Stimulated activated naive CD8-positive, alpha-beta T cell treated with anti-CD3 and anti-CD28 coated beads, Interleukin-15, amount 100 ng/mL, for 72 hours (primary cell): Measurements from ENCODE around the gene TNPO3.
"Not testable (repeated sequence)": the region's sequence is repeated elsewhere in the genome, so short reads cannot be mapped to it uniquely, and the experiment has no call there.

Experiments
- ATAC-seq: fragments of 150-1000 bp; cut with Tn5 transposase; 2 replicates; pipeline ENCODE4 v1.10.0; 2021; ENCODE audit warnings: mild to moderate bottlenecking, moderate library complexity
- DNase-seq, 2 donors: peaks; one replicate each; pipeline ENCODE4 v3.0.0; 2021 to 2022
- H3K27ac Mint-ChIP-seq, 2 donors: one replicate each; pipeline ENCODE4 v1.8.0; 2022; ENCODE audit warnings: mild to moderate bottlenecking in 2 of 2, mixed read lengths in 2 of 2, moderate library complexity in 2 of 2
- H3K27me3 Mint-ChIP-seq: one replicate; pipeline ENCODE4 v1.8.0; 2022; ENCODE audit warnings: mixed read lengths
- H3K4me1 Mint-ChIP-seq: one replicate; pipeline ENCODE4 v1.8.0; 2022; ENCODE audit warnings: mild to moderate bottlenecking, mixed read lengths
- H3K4me3 Mint-ChIP-seq, 2 donors: one replicate each; pipeline ENCODE4 v1.8.0; 2022; ENCODE audit warnings: mild to moderate bottlenecking in 2 of 2, mixed read lengths in 2 of 2, moderate library complexity in 1 of 2
- H3K9me3 Mint-ChIP-seq, 2 donors: one replicate each; pipeline ENCODE4 v1.8.0; 2022; ENCODE audit warnings: mixed read lengths in 2 of 2

The TNPO3 gene

DNA sequence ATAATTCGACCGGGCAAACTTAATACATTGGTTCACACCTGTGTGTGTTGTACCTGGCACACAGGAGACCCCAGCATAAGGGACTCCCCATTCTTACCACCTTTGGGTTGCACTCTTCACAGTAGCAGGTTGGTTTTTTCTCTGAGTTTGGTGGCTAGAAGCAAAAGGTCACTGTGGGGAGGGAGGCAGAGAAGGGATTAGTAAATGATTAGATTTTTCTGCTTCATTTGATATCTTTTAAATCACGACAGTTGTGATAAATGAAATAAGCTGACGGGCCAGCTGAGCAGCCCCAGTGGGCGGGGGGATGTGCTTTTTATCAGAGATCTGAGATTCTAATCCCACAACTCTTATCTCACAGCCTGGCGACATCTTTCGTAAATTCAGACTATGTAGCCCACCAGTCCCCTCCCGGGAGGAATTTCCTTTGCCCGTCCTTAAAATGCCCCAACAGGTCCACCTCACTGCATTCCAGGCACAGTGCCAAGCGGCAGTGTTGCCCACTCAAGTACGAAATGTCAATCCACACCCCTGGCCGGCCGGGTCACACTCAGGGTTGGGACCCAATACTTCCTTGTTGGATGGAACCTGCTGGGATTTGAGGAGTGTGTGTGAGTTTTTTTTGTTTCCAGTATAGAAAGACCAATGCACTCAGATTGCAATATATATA is 133.9 kb downstream of the TNPO3 start:
- Mint-ChIP-seq H3K27me3 (peaks cover 68% of the 10 kb centered on the region), H3K9me3 (no peaks in the 10 kb centered on the region), H3K27ac (no peak overlapping the region), H3K4me3 (no peak overlapping the region), H3K4me1 (no peaks in the 10 kb centered on the region)
- DNase-seq (no peak), ATAC-seq (no peak)

DNA sequence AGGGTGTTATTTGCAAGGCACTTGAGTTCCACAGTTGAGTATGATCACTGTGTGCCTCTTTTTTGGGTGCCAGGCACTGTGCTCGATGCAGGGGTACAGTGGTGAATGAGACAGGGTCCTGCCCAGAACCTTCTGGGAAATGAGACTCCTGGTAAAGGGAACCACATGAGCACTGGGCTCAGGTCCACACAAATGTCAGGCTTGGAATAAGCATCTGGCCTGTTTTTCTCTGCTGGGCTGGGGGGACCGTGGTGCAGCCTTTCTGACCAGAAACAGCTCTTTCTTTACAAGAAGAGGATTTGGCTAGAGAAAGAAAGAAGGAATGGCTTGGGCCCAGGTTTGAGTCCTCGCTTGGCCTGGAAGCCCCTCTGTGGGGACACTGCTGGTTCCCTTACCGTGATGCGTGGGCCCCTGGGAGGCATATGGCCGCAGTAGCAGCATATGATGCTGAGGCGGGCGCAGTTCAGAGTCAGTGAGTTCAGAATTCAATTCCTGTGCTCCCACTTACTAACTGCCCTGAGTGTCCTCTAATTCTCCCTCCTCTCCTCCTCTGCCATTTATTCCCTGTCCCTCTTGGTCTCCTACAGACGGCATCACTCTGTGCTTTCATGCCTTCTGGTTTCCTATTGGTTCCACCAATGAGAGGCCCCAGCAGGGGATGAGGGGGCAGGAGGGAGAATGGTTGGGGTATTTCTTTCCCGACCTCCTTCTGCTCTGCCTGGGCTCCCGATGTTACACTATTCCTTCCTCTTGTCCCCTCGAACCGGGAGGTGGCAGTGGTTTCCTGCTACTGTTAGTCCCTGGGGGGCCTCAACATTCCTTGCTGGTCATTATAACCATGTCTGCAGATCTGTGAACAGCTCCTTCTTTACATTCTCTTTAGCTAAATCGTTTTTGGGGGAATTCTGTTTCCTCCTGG is 134.8 kb downstream of the TNPO3 start:
- no peaks in the 10 kb centered on the region for H3K9me3 Mint-ChIP-seq
- no peak for ATAC-seq
- no peak overlapping the region for H3K27ac Mint-ChIP-seq
- H3K4me3 Mint-ChIP-seq, result no peak overlapping the region
- peaks cover 77% of the 10 kb centered on the region for H3K27me3 Mint-ChIP-seq
- peak in 1 of 2 donors; percentile 5 for DNase-seq
- H3K4me1 Mint-ChIP-seq, result peaks cover 6% of the 10 kb centered on the region

DNA sequence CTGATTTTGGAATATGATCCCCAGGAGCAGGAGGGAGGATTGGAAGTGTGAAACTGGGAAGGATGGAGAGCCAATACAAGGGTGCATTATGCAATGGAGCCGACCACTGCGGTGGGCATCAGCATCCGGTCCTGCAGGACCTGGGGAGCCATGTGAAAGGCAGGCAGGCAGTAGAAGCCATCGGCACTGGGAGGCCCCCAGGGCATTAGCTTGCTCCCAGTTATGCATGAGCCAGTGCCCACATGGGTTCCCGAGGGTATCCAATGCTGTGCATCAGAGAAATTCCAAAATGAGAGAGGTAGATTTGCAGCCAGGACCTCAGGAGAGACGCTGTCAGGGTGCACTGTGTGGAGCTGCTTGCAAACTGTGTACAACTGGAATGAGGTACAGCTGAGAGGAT is 135.7 kb downstream of the TNPO3 start:
- Mint-ChIP-seq H3K27ac (no peak overlapping the region), H3K27me3 (peaks cover 78% of the 10 kb centered on the region), H3K9me3 (no peaks in the 10 kb centered on the region), H3K4me3 (no peak overlapping the region), H3K4me1 (peaks cover 12% of the 10 kb centered on the region)
- peak in 1 of 2 donors; percentile 1 for DNase-seq
- no peak for ATAC-seq

DNA sequence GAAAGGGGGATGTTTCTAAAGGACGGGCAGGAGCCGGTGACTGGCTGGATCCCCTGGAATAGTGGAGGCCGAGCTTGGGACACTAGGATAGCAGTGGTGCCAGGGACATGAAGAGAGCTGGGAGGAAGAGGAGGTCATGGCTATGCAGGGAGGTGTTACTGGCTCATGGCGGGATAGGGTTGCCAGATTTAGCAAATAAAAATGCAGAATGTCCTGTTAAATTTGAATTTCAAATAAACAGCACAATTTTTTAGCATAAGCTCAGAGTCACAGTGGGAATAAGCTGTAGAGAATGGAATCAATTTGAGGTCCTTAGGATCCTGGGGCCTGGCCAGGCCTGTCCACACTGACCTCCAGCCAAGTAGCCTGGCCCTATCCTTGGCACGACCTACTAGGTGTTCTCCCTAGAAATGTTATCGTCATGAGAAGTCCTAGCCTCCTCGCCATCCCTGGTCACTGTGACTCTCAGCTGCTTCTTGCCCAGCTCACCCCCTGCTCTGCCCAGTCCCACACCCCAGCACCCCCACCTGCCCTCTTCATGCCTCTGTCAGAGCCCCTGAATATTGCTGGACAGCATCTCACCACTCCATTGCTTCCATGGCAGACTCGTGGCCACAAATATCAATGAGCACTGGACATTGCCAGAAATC is 136.8 kb downstream of the TNPO3 start:
- Mint-ChIP-seq H3K4me3 (no peak overlapping the region), H3K27ac (no peak overlapping the region), H3K27me3 (peaks cover 78% of the 10 kb centered on the region), H3K9me3 (no peaks in the 10 kb centered on the region), H3K4me1 (peaks cover 16% of the 10 kb centered on the region)
- ATAC-seq, result no peak
- DNase-seq, result no peak

DNA sequence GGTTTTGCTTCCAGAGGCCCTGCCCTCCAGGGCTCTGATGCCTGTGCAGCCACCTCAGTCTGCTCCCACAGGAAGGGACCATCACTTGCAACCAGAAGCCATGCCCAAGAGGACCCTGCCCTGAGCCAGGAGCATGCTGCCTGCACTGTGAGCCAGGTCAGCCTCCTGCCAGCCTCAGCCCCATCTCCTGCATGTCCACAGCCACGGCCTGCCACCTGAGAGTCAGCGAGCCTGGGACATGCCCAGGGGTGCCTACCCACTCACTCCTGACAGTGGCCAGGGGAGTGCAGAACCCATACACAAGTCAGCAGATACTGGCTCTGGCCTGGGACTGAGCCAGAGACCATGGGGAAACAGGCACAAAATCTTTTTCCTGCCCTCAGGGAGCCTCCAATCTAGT is 137.8 kb downstream of the TNPO3 start:
- Mint-ChIP-seq H3K27me3 (peaks cover 82% of the 10 kb centered on the region), H3K4me3 (no peak overlapping the region)

DNA sequence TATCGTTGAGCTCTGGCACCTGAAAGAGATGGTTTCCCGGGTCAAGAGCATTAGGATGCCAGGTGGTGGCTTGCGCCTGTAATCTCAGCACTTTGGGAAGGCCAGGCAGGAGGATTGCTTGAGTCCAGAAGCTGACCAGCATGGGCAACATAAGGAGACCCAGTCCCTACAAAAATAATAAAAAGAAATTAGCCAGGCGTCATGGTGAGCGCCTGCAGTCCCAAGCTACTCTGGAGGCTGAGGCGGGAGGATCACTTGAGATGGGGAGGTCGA is 138.3 kb downstream of the TNPO3 start:
- H3K4me1 Mint-ChIP-seq, result peaks cover 16% of the 10 kb centered on the region
- no peak overlapping the region for H3K27ac Mint-ChIP-seq
- H3K4me3 Mint-ChIP-seq, result no peak overlapping the region
- no peaks in the 10 kb centered on the region for H3K9me3 Mint-ChIP-seq
- H3K27me3 Mint-ChIP-seq, result peaks cover 87% of the 10 kb centered on the region
- DNase-seq (no peak), ATAC-seq (no peak)

More for the DNA sequence above, 137.8 kb downstream of the TNPO3 start:
- Mint-ChIP-seq H3K4me1 (peaks cover 16% of the 10 kb centered on the region), H3K9me3 (no peaks in the 10 kb centered on the region), H3K27ac (peak overlapping the region in 1 of 2 donors; percentile 66)
- no peak for ATAC-seq
- DNase-seq, result no peak

DNA sequence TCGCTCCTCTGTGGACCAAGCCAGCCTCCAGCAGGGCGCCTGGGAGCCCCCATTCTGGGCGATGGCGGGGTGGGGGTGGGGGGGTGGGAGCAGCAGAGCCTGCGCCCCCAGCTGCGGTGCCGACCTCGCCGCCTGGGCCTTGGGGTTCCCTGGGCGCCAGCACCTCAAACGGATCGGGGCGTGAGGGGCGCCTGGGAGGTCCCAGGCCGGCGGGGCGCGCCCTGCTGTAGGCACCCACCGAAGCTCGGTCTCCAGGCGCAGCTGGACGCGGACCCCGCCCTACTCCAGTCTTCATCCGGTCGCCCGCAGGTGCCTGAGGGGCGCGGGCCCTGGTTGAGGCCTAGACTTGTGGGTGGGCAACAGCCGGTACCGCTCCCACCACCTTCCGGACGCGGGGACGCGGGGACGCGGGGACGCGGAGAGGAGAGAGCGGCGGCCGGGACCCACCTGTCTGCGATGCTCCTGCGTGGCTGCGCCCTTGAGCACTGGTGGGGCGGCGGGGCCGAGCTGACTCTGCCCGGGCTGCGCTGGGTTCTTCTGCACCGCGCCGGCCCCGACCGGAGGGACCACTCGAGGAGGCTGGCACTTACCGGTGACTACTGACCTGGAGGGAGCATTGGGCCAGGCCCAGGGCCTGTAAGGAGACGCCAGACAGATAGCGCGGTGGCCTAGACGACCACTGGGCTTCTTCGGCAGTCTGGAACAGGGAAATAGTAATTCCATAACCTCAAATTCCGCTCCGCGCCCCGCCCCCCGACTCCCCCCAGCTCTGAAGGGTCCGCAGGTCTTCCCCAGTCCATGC is 138.9 kb downstream of the TNPO3 start:
- H3K27ac Mint-ChIP-seq, result no peak overlapping the region
- H3K9me3 Mint-ChIP-seq, result no peaks in the 10 kb centered on the region
- no peak for DNase-seq
- H3K27me3 Mint-ChIP-seq, result peaks cover 90% of the 10 kb centered on the region
- H3K4me3 Mint-ChIP-seq, result peak overlapping the region; percentile 69 to 73
- peaks cover 16% of the 10 kb centered on the region for H3K4me1 Mint-ChIP-seq
- ATAC-seq, result peak; percentile 27

DNA sequence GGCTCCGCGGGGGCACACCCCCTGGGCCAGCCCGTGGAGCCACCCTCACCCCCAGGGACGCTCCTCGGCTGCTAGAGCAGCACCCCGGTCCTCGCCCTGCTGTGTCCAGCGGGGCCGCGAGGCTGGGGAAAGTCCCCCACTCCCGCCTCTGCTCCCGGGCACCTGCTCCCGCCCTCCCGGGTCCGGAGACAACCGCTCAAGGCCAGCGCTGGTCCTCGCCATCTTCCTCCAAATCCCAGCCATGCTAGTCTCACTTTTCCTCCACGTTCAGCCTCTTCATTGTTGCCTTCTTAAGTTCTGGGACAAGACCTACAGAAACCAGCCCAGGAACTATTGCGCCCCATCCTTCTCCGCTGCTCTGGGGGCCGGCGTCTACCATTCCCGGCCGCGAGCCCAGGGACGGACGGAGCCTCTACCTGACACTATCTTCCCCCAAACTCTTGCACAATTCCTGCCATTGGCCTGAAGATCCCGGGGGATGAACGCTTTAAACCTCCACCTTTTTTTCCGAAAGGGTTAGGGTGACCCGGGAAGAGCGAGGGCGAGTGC is 139.6 kb downstream of the TNPO3 start:
- no peaks in the 10 kb centered on the region for H3K9me3 Mint-ChIP-seq
- DNase-seq (no peak), ATAC-seq (no peak)
- H3K27ac Mint-ChIP-seq, result peak overlapping the region in 1 of 2 donors; percentile 63
- peaks cover 16% of the 10 kb centered on the region for H3K4me1 Mint-ChIP-seq
- H3K4me3 Mint-ChIP-seq, result peak overlapping the region; percentile 69 to 73
- H3K27me3 Mint-ChIP-seq, result peaks cover 90% of the 10 kb centered on the region

DNA sequence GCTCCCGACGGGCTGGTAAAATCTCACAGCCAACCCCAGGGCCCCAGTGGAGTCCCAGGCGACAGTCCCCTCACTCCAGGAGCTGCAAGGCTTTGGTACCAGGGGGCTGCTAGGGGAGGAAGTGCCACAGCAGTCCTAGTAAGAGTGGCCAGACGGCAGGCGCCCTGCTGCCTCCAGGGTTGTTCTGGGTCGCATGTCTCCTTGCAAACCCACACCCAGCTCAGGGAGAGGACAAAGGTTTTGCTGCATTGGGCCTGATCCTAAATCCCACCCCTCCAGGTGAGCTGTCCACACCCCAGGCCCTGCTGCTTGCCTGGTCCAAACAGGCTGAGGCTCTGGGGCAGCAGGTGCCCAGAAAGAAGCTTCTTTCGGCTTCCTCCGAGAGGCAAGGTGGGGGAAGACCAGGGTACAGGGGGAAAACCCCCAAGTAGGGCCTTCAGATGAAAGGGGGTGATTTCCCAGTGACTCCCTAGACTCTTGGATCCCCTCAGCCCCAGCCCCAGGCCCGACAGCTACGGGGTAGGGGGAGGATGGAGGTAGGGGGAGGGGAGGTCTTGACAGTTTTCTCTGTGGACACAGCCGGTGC is 140.3 kb downstream of the TNPO3 start:
- Mint-ChIP-seq H3K27ac (no peak overlapping the region), H3K27me3 (peaks cover 90% of the 10 kb centered on the region), H3K4me1 (peaks cover 23% of the 10 kb centered on the region), H3K4me3 (peak overlapping the region; percentile 2 to 12), H3K9me3 (no peaks in the 10 kb centered on the region)
- ATAC-seq (peak; percentile 64), DNase-seq (peak in 1 of 2 donors; percentile 31)

DNA sequence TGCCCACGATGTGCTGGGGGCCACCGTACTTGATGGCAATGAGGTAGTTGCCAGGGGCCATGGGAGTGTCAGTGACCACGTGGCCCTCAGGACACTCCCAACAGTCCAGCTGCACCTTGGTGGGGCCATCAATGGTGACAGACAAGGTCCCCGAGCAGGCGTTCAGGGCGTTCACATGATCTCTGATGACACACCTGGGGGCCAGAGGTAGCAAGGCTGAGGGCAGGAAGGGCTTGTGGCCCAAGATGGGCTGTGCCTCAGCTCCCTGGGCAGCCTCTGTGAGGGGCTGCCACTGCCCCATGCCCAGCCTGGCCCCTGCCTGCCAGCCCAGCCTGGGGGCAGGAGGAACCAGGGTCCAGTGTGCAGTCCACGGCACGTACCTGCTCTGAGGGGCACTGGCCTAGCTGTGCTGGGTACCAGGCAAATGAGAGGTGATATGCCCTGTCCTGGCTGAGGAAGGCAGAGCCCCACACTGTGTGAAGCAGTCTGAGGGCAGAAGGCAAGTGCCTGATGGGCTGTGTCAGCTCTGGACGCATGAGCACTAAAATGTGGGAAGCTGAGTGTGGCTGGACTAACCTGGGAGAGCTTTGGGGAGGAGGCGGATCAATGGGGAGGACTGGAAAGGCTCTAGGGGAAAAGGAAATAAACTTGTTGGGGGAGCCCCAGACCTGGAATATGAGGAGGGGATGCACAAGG is 140.9 kb downstream of the TNPO3 start:
- Mint-ChIP-seq H3K4me1 (peaks cover 25% of the 10 kb centered on the region), H3K4me3 (peak overlapping the region; percentile 2 to 20), H3K9me3 (no peaks in the 10 kb centered on the region), H3K27ac (no peak overlapping the region), H3K27me3 (peaks cover 90% of the 10 kb centered on the region)
- ATAC-seq (no peak), DNase-seq (no peak)

DNA sequence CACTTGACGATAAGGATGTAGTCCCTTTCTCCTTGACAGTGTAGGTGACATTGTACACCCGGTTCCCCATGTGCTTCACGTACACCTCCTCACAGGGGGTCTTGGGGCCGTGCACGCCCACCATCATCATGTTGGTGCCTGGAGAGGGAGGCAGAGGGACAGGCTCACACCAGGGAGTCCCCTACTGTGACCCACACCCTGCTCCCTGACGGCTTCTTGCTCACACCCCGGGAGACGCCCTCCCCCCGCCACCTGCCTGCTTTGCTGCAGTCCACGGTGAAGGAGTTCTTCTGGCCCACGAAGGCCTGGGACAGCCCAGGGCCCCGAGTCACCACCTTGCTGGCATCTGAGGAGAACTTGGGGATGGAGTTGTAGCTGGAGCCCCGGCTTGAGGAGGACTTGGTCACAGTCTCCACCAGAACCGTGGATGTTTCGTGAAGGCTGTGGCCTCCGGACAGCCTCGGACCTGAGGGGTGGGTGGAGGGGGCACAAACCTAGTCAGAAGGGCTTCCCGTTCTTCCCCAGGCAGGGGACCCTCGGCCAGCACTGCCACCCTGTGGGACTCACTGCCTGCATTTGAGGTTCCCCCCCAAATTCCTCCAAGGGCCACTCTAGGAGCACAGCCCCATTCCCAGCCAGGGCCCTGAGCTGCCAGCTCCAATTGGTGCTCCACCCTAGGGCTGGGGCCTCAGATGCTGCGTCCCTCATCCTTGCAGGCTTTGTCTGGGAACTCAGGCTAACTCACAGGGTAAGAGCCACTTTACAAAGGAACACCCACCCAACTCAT is 142.0 kb downstream of the TNPO3 start:
- not testable (repeated sequence) for H3K27ac Mint-ChIP-seq, ATAC-seq, DNase-seq, H3K4me3 Mint-ChIP-seq, H3K9me3 Mint-ChIP-seq
- Mint-ChIP-seq H3K27me3 (peaks cover 90% of the 10 kb centered on the region), H3K4me1 (peaks cover 25% of the 10 kb centered on the region)

DNA sequence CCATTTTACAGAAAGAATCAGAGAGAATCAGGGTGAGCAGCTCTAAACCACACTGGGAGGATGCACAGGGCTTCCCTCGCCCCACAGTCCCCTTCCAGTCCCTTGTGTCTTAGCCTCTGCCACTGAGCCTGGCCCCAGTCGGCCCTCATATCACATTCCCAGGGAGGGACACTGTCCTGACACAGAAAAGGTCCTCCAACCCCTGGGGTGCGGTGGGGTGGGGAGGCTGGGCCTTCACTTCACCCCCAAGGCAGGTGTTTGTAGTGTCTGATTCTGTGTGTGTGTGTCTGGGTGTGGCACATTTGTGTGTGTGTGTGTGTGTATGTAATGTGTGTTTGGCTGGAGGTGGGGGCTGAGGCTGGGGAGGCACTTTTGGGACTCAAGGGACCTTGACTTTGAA is 142.6 kb downstream of the TNPO3 start:
- Mint-ChIP-seq H3K27ac (no peak overlapping the region), H3K4me3 (no peak overlapping the region), H3K4me1 (peaks cover 25% of the 10 kb centered on the region), H3K27me3 (peaks cover 90% of the 10 kb centered on the region), H3K9me3 (no peaks in the 10 kb centered on the region)
- ATAC-seq (no peak), DNase-seq (no peak)

DNA sequence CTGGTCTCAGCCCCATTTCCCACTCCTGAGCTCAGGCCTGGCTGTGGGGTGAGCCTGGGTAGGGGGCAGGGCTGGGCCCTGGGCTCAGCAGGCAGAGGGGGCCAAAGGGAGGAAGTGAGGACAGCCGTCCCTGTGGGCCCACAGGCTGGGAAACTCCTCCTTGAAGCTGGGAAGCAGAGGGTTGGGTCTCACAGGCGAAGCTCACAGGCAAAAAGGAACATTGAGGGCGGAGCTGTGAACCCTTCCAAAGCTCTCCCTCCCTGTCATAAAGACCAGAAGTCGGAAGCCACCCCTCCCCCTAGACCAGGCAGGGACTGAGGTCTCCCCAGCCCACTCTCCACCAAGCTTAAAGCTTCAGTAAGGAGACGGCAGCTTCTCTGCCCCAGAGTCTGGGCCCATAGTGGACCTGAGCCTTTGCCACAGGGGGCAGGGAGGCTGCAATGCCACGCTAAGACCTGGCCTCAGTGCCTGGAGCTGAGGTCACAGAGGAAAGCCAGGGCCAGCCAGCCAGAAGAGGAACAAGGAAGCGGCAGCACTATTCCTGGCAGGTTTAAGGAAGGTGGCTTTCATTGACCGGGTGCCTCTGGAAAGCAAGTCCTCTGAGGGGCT is 143.4 kb downstream of the TNPO3 start:
- Mint-ChIP-seq H3K4me1 (peaks cover 25% of the 10 kb centered on the region), H3K9me3 (no peaks in the 10 kb centered on the region), H3K27me3 (peaks cover 90% of the 10 kb centered on the region), H3K27ac (no peak overlapping the region), H3K4me3 (no peak overlapping the region)
- DNase-seq, result no peak
- no peak for ATAC-seq
